ES-I3 (cell line): ENCODE measurements around the gene AMPD3.

Experiments used
- H3K36me3 ChIP-seq: 2 replicates; pipeline ENCODE4 v1.6.1; 2013; ENCODE audit warnings: mild to moderate bottlenecking, low read length, control low read depth, moderate library complexity; ENCODE audit not compliant: insufficient read depth
- H3K4me1 ChIP-seq: 2 replicates; pipeline ENCODE4 v1.6.1; 2013; ENCODE audit warnings: mild to moderate bottlenecking, control low read depth, low read length; ENCODE audit not compliant: insufficient read depth
- H3K9ac ChIP-seq: 2 replicates; pipeline ENCODE4 v1.6.1; 2013; ENCODE audit warnings: low read depth, mild to moderate bottlenecking, low read length, moderate library complexity
- H3K9me3 ChIP-seq: 2 replicates; pipeline ENCODE4 v1.6.1; 2013; ENCODE audit warnings: mild to moderate bottlenecking, low read length, moderate library complexity; ENCODE audit not compliant: control insufficient read depth, insufficient read depth

Gene AMPD3

GRCh38 chr11:10505278-10506007 is 50.4 kb downstream of the AMPD3 start:
- Histone ChIP-seq H3K4me1 (no peaks in the 10 kb centered on the region), H3K36me3 (no peaks in the 10 kb centered on the region)

DNA sequence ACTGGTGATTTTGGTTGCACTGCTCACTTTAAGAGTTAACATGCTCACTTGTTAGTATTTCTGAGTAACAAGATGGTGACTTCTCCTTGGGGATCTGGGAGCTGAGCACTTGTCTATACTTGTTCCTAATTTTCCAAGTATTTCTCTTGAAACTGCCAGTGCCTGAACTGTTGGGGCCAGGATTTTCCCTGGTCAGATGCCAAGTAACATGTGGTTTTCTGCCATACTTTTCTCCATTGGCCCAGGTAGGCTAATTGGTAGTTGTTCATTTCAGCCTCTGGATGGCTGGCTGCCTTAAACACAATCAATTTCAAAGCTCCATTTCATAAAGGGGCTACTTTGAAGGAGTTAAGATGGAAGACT is 50.9 kb downstream of the AMPD3 start:
- Histone ChIP-seq H3K9ac (no peak overlapping the region), H3K9me3 (no peaks in the 10 kb centered on the region), H3K4me1 (no peaks in the 10 kb centered on the region), H3K36me3 (no peaks in the 10 kb centered on the region)

More at GRCh38 chr11:10505278-10506007, 50.4 kb downstream of the AMPD3 start:
- Histone ChIP-seq H3K9ac (no peak overlapping the region), H3K9me3 (no peaks in the 10 kb centered on the region)

GRCh38 chr11:10511181-10511621 is 56.1 kb downstream of the AMPD3 start:
- no peaks in the 10 kb centered on the region for H3K9me3 ChIP-seq
- H3K9ac ChIP-seq, result no peak overlapping the region
- H3K4me1 ChIP-seq, result peaks cover 6% of the 10 kb centered on the region; the same call in 1 of the 2 replicates
- H3K36me3 ChIP-seq, result no peaks in the 10 kb centered on the region

- Histone ChIP-seq H3K9me3 (no peaks in the 10 kb centered on the region), H3K9ac (no peak overlapping the region), H3K36me3 (no peaks in the 10 kb centered on the region), H3K4me1 (peaks cover 6% of the 10 kb centered on the region; the same call in 1 of the 2 replicates)
These were observed 59.1 kb downstream of the AMPD3 start for GRCh38 chr11:10514202-10514601.

- no peaks in the 10 kb centered on the region; the same call in 1 of the 2 replicates for H3K36me3 ChIP-seq
- peaks cover 6% of the 10 kb centered on the region; the same call in 1 of the 2 replicates for H3K4me1 ChIP-seq
- H3K9me3 ChIP-seq, result no peaks in the 10 kb centered on the region
- H3K9ac ChIP-seq, result no peak overlapping the region
These were observed 59.6 kb downstream of the AMPD3 start for GRCh38 chr11:10514709-10515108.

- Histone ChIP-seq H3K36me3 (no peaks in the 10 kb centered on the region; the same call in 1 of the 2 replicates), H3K9ac (no peak overlapping the region), H3K9me3 (no peaks in the 10 kb centered on the region), H3K4me1 (peaks cover 6% of the 10 kb centered on the region; the same call in 1 of the 2 replicates)
These were observed 60.4 kb downstream of the AMPD3 start for GRCh38 chr11:10515418-10515817.

GRCh38 chr11:10518123-10518522 is 63.1 kb downstream of the AMPD3 start:
- Histone ChIP-seq H3K9me3 (no peaks in the 10 kb centered on the region), H3K9ac (no peak overlapping the region), H3K36me3 (peaks cover 2% of the 10 kb centered on the region), H3K4me1 (peaks cover 3% of the 10 kb centered on the region; the same call in 1 of the 2 replicates)

DNA sequence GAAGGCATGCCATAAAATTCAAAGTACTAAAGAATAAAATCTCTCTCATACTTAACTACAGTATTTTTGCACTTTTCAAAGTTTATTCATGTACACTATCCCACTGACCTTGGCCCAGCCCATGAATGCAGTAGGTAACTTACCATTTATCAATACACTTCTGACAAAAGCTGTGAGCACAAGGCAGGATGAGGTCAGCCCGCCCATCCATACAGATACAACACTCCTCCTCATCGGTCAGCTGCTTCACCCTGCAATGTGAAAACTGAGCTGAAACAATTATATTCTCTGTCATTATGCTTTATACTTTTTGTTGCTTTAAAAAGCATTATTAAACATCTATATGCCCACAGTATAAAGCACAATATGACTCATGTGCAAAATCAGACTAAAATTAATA is 63.8 kb downstream of the AMPD3 start:
- Histone ChIP-seq H3K36me3 (peaks cover 2% of the 10 kb centered on the region), H3K4me1 (peaks cover 3% of the 10 kb centered on the region; the same call in 1 of the 2 replicates), H3K9ac (no peak overlapping the region), H3K9me3 (no peaks in the 10 kb centered on the region)

DNA sequence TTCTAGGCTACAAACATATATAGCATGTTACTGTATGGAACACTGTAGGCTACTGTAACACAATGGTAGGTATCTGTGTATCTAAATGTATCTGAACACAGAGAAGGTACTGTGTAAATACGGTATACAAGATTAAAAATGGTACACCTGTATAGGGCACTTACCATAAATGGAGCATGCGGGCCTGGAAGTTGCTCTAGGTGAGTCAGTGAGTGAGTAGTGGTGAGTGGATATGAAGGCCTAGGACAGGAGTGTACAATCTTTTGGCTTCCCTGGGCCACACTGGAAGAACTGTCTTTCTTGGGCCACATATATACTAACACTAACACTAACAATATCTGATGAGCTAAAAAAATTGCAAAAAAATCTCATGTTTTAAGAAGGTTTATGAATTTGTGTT is 64.6 kb downstream of the AMPD3 start:
- Histone ChIP-seq H3K9ac (no peak overlapping the region), H3K9me3 (no peaks in the 10 kb centered on the region), H3K36me3 (peaks cover 4% of the 10 kb centered on the region), H3K4me1 (peaks cover 3% of the 10 kb centered on the region; the same call in 1 of the 2 replicates)

DNA sequence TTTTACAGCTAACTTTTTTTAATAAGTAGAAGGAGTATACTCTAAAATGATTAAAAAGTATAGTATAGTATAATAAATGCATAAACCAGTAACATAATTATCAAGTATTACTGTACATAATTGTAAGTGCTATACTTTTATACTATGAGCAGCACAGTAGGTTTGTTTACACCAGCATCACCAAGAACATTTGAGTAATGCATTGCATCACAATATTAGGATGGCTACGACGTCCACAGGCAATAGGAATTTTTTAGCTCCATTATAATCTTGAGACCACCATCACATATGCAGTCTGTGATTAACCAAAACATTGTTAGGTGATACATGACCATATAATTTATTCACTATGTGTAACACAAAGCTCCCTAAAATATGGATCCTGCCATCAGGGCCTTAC is 65.5 kb downstream of the AMPD3 start:
- Histone ChIP-seq H3K9ac (no peak overlapping the region), H3K9me3 (no peaks in the 10 kb centered on the region), H3K4me1 (no peaks in the 10 kb centered on the region), H3K36me3 (peaks cover 7% of the 10 kb centered on the region)

DNA sequence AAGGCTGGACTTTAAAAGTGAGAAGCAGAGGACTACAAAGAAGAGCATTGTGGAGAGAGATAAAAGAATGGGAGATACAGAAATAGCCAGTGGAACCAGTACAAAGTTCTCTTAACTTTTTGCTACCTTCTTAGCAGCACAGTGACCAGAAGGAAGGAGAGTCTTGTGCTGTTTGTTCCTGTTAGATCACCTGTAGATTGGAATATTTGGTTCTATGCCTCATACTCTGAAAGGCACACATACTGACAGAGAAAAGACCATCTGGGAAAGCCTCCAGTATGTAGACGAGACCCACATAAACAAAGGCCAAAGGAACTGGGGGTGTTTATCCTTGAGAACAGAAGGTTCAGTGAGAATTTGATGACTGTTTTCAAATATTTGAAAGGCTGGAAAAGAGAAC is 67.2 kb downstream of the AMPD3 start:
- H3K36me3 ChIP-seq, result peaks cover 7% of the 10 kb centered on the region
- no peaks in the 10 kb centered on the region for H3K4me1 ChIP-seq
- H3K9ac ChIP-seq, result no peak overlapping the region
- no peaks in the 10 kb centered on the region for H3K9me3 ChIP-seq

DNA sequence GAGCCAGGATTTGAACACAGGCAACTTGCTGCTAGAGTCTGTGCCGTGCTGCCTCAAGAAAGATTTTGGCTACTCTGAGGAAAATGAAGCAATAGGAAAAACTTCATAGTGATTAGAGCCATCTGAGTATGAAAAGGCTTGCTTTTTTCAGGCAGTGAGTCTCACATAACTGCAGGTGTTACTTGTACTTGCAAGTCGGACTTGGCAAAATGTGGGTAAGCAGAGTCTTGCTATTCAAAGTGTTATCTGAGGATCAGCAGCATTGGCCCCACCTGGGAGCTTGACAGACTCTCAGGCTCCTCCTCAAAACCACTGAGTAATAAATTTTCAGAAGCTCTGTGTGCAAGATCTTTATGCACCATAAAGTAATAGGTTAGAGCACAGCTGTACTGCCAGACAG is 67.9 kb downstream of the AMPD3 start:
- Histone ChIP-seq H3K9me3 (no peaks in the 10 kb centered on the region), H3K9ac (no peak overlapping the region), H3K4me1 (no peaks in the 10 kb centered on the region), H3K36me3 (peaks cover 7% of the 10 kb centered on the region)

- no peaks in the 10 kb centered on the region for H3K4me1 ChIP-seq
- H3K9me3 ChIP-seq, result no peaks in the 10 kb centered on the region
- peaks cover 7% of the 10 kb centered on the region for H3K36me3 ChIP-seq
- H3K9ac ChIP-seq, result no peak overlapping the region
These were observed 69.4 kb downstream of the AMPD3 start for GRCh38 chr11:10524471-10524870.

GRCh38 chr11:10526974-10527918 is 72.2 kb downstream of the AMPD3 start:
- H3K36me3 ChIP-seq, result peaks cover 8% of the 10 kb centered on the region
- no peaks in the 10 kb centered on the region for H3K4me1 ChIP-seq
- H3K9ac ChIP-seq, result no peak overlapping the region
- no peaks in the 10 kb centered on the region for H3K9me3 ChIP-seq
